Measurements from ENCODE around the gene ALK.

ALK gene

DNA sequence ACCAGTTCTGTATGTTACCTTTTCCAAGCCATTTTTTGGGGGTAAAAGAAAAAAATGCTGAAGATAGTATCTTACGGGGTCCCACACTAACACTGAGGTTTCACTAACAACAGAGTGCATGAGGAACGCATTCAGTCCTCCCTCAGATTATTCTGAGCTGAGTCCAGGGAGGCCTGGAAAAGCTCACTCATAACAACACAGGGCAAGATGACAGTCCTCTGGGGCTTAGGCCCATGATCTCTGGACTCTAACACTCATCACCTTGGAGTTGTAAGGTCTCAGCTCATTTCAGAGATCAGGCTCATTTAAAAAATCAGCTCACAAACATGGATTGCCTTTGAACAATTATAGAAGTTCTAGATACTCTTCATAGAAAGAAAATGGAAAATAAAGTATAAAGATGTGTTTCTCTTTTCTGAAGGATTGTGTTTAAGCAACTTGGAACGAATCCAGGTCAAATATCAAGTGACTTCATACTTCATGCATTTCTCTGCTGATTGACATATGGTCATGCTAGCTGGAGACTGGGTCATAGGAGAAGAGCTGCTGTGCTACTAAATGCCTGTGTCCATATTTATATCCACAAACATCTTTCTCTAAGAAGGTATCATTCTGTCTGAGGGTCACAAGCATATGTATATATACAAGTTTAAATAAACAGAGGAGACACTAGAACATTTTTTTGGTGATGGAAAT, 265.8 kb downstream of the ALK start:
- DNase-seq (ENCODE audit: low read depth in 2 of 2) = no peak

DNA sequence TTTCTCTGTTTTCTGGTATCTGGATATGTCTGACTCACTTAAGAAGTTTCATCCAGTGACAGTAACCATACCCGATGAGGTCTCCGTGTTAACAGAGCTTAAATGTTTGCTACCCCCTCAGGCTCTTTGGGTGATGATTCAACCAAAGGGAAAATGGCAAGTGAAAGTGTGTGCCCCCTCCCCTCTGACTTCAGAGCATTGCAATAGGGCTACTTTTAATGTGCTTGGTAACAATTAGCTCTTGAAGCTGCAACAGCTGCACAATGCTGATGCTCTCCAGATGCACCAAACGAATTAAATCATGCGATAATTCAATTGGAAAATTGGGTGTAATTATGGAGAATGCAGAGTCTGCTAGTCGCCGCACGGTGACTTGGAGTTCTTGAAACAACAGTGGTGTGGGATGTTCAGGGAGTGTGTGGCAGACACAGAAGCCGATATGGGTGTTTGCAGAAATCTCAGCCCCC, 270.7 kb downstream of the ALK start:
- no peak for DNase-seq (ENCODE audit: low read depth in 2 of 2)

- no peak for DNase-seq (ENCODE audit: low read depth in 2 of 2)
Observed at GRCh38 chr2:29644949-29645348, 276.4 kb downstream of the ALK start.

DNA sequence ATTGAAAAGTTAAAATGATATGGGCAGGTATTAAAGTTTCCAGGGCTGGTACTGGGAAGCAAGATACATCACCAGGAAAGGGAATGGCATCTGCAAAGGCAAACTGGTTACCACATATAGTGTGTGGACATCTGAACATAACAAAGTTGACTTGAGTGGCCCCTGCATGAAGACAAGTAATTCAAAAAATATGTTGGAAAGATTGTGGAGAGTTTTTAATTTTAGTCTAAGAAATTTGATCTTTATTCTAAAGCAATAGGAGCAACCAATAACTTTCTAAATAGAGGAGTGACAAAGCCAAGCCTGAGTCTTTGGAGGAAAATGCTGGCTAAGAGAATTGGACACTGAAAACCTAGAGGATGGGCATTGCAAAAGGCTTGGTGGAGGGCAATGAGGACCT, 278.2 kb downstream of the ALK start:
- no peak for DNase-seq (ENCODE audit: low read depth in 2 of 2)

GRCh38 chr2:29640360-29640759, 281.0 kb downstream of the ALK start:
- no peak for DNase-seq (ENCODE audit: low read depth in 2 of 2)

DNA sequence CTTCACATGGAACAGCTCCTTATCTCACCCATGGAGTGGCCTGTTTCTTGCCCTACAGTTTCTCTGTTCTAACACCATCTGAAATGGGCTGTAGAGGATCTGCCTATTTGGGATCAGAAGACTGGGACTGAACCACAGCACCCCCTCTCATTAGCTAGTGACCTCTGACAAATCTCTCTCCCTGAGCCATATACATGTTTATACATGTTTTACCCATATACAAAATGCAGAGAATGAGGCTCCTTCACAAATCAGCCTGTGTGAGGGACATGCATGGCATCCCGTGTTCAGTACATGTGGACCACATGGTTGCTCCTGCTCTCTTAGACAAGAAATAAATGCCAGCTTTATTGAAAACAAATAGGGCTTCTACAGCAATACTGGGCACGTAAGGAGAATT, 282.7 kb downstream of the ALK start:
- no peak for DNase-seq (ENCODE audit: low read depth in 2 of 2)

DNA sequence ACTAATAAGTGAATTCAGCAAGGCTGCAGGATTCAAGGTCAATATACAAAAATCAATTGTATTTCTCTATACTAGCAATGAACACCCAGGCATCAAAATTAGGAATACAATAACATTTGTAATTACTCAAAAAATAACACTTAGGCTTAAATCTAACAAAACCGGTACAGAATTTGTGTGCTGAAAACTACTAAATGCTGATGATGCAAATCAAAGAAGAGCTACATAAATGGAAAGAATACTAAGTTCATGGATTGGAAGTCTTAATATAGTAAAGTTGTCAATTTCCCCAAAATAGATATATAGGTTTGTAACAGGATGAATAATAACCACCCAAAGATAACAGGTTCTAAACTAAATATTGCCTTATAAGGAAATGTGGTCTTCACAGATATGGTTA, 286.5 kb downstream of the ALK start:
- no peak for DNase-seq (ENCODE audit: low read depth in 2 of 2)

GRCh38 chr2:29632018-29632417, 289.4 kb downstream of the ALK start:
- DNase-seq (ENCODE audit: low read depth in 2 of 2) = no peak

DNA sequence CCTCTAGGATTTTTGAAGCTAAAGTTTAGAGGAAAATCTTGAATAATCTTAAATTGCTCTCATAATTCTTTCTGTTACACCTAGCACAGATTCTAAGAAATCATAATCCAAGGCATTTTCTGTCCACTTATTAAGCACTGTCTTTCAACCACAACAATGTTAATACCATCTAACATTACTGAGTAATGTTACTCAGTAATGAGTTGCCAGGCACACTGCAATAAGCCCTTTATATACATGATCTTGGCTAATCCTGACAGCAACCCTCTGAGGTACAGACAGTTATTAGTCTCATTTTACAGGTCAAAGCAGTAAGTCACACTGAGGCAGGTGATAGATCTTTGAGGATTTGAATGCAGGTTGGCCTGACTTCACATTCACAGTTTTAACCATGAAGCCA, 291.9 kb downstream of the ALK start:
- DNase-seq (ENCODE audit: low read depth in 2 of 2) = no peak

DNA sequence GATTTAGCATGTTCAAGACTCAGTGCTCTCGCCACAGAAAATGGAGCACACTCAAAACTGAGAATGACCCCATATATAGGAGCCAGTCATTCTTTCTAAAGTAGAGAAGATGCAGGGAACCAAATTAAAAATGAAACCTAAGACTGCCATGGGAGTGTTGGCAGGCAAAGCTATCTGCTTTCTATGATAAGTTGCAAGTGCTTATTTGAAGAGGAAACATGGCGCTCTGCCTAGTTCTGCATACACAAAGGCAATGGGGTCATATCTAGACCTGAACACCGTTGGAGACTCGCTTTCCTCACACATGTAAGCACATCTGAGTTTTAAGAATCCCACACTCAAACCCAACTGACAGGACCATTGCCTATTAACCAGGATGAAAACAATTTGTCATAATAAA, 292.5 kb downstream of the ALK start:
- DNase-seq (ENCODE audit: low read depth in 2 of 2) = no peak

GRCh38 chr2:29628108-29628745, 293.2 kb downstream of the ALK start:
- no peak for DNase-seq (ENCODE audit: low read depth in 2 of 2)

DNA sequence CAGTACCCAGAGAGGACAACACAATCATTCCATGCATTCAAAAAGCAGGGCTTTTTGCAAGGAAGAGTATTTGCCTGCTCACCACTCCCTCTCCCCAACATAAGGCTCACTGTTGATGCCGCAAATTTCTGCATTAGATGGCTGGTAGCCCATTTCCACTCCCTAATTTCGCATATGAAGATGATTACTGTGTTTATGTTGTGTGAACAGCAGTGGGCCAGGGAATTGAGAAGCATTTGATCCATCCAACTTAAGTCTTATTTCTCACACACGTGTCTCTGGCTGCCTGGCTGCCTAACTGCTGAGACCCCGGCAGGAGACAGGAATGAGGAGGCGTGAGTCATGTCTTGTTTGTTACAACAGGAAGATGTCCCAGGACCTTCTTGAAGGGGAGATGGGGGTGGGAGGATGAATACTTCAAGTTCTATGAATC, 294.1 kb downstream of the ALK start:
- no peak for DNase-seq (ENCODE audit: low read depth in 2 of 2)

GRCh38 chr2:29620890-29621289, 300.5 kb downstream of the ALK start:
- no peak for DNase-seq (ENCODE audit: low read depth in 2 of 2)

DNA sequence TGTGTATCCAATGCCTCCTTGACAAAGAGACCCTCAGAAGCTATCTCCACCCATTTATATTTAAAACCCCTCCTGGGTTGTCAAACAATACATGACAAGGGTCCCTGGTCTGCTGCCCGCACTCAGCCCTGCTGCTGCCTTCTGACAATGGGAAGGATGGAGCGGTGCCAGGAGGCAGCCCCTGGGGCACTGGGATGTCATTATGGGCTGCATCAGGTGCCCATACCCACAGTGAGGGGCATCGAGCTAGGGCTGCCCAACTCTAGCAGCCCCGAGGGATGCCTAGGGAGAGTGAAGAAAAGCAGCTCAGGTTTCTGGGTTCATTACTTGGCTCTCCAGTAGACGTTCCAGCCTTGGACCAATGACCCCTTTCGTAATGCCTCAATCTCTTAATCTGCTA, 301.7 kb downstream of the ALK start:
- no peak for DNase-seq (ENCODE audit: low read depth in 2 of 2)

- DNase-seq (ENCODE audit: low read depth in 2 of 2) = no peak
Observed at GRCh38 chr2:29618024-29618423, 303.4 kb downstream of the ALK start.

- DNase-seq (ENCODE audit: low read depth in 2 of 2) = no peak
Observed at GRCh38 chr2:29617351-29617750, 304.0 kb downstream of the ALK start.

DNA sequence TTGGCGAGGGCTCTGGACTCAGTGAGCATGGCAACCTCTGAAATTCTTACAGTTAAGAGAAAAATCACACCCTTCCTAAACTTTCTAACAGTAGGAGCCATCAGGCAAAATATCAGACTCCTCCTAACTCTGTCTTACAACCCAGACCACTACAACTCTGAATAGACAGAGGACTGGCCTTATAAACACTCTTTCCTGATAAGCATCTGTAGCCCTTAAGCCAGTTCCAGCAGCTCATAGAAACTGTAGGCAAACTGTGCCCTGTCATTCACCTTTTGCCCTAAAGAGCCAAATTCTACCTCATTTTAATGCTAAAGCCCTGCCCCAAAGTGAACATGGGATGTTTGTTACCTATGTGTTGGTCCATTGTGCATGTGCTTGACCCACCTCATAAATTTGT, 304.8 kb downstream of the ALK start:
- no peak for DNase-seq (ENCODE audit: low read depth in 2 of 2)

DNA sequence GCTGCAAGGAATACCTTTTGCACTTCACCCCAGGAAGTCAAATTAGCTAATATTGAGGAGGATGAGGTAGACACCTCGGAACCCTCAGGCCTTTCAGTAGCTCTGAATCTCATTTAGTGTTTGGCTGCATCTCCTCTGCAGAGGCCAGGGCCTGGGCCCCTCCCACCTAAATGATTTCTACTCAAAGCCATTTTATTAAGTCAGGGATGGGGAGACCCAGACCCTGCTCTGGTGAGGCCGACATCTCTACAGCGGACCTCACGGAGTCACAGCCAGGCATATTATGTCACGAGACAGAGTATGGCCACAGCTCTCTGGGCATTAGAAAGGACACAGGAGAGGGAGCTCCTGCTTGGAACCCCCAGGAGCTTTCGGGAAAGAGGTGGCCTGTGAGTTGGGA, 305.5 kb downstream of the ALK start:
- DNase-seq (ENCODE audit: low read depth in 2 of 2) = no peak

DNA sequence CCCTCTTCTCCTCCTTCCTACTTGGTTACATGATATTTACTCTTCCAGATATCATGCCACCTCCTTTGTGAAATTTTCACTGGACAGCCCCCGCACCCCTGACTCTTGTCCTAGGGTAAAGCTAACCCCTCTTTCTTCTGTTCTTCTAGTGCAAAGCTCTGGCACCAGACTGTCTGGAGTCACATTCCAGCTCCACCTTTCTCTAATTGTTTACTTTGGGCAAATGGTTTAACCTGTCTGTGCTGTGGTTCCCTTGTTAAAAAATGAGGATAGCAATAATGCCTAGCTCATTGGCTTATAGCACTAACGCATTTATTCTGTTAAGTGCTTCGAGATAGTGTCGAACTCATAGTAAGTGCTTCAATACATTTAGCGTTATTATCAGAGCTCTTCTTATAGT, 306.2 kb downstream of the ALK start:
- no peak for DNase-seq (ENCODE audit: low read depth in 2 of 2)

- DNase-seq (ENCODE audit: low read depth in 2 of 2) = no peak
Observed at GRCh38 chr2:29614295-29614830, 307.0 kb downstream of the ALK start.

DNA sequence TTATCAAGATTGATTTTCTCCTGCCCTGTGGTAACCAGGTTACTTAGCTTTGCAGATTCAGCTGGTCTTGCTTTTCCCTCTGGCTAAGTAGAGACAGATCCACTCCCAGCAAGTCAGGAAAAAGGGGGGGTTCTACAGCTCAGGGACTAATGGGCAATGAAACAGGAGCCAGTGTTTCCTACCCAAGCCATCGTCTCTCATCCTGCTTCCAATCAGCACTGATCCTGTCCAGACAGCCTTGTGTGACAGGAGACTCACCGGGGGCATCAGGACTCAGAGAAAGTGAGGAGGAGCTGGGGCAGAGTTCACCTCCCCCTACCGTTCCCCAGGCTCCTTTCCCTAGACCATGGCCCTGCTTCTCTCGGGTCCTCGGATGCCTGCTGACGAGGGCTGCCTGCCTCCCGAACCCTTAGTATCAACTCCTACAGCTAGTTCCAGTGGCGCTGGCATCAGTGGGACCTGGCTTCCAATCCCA, 307.6 kb downstream of the ALK start:
- no peak for DNase-seq (ENCODE audit: low read depth in 2 of 2)

DNA sequence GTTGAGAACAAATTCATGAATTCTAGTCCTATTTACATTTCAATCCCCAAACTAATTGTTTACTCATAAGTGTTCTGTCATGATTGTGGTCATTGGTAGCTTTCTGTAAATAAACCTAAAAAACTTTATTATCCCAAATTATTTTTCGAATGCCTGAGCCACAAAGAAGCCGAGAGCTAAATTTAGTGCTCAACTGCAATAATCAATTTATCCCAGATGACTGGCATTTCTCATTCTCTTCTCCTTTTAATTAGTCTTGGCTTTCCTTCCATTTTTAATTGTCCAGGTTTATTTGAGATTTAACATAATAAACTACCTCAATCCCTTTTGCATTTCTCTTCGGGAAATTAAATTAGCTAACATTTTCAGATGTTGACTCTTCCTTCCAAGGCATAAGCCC, 308.3 kb downstream of the ALK start:
- no peak for DNase-seq (ENCODE audit: low read depth in 2 of 2)

DNA sequence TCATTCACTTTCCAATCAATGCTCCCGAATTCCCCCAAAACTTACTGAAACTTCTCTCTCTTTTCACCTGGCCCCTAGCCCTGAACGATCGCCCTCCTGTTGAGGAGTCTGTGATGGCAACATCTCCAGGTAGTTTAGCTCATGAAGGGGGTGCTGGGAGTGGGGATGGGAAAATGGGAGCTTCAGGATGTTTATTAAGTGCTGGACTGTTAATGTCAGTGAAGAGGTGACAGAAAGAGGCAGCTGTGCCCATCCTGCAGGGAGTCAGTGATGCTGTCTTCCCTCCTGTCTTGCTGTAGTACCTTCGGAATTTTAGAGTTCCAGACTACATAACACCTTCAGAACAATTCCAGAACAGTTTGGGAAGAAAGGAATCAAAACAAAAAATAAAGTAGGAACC, 308.8 kb downstream of the ALK start:
- no peak for DNase-seq (ENCODE audit: low read depth in 2 of 2)
